Caco-2 (cell line): ENCODE data around the gene ARPC5L. TPM values are rescaled to one million over a fixed set of nuclear protein-coding genes. Genes with fewer than 3 reads are reported as not detected.

ENCODE experiments used
- BruUV-seq: library from RNA; stranded (reverse); fragments of 400-500 nt; replicated peaks from 2 replicates; lab custom pipeline; 2021; lab: Mats Ljungman, UMichigan
- CTCF ChIA-PET: fragments of 300-600 bp; sonication (Branson Sonifier 250); formaldehyde crosslinking; loops from one replicate; lab custom pipeline; 2022; ENCODE audit warnings: antibody characterized with exemption; lab: Charles Lee
- POLR2A ChIA-PET: fragments of 300-600 bp; sonication (Branson Sonifier 250); formaldehyde crosslinking; loops from one replicate; lab custom pipeline; 2022; ENCODE audit warnings: antibody characterized with exemption; lab: Charles Lee
- DNase-seq, 2 experiments: peaks; one replicate each; pipeline versions ENCODE4 v3.0.0 to v3.0.0-alpha.2; 2020 to 2022
- H3K27me3 ChIP-seq: replicated peaks from 2 replicates; pipeline ENCODE4 v1.6.0; 2011; ENCODE audit warnings: low read length; ENCODE audit not compliant: control insufficient read depth, insufficient read depth
- H3K36me3 ChIP-seq: 2 replicates; pipeline ENCODE4 v1.5.1; 2011; ENCODE audit warnings: low read length; ENCODE audit not compliant: control insufficient read depth, insufficient read depth
- H3K4me1 ChIP-seq: fragments of 250-450 bp; sonication (Bioruptor Pico); 2 replicates; pipeline ENCODE4 v1.5.1; 2020; ENCODE audit warnings: mild to moderate bottlenecking
- H3K4me3 ChIP-seq: 2 replicates; pipeline ENCODE4 v1.5.1; 2011; ENCODE audit warnings: low read depth, mild to moderate bottlenecking, control low read depth, low read length
- H3K9me3 ChIP-seq: fragments of 250-450 bp; sonication (Bioruptor Pico); 2 replicates; pipeline ENCODE4 v1.5.1; 2020; ENCODE audit warnings: mild to moderate bottlenecking, moderate library complexity
- H3K27ac Mint-ChIP-seq: one replicate; pipeline ENCODE4 v1.8.0; 2022; ENCODE audit warnings: mixed read lengths; ENCODE audit not compliant: unreplicated experiment
- H3K27me3 Mint-ChIP-seq: one replicate; pipeline ENCODE4 v1.8.0; 2022; ENCODE audit warnings: mixed read lengths; ENCODE audit not compliant: insufficient read depth, unreplicated experiment
- H3K36me3 Mint-ChIP-seq: one replicate; pipeline ENCODE4 v1.8.0; 2022; ENCODE audit warnings: mild to moderate bottlenecking, mixed read lengths; ENCODE audit not compliant: insufficient read depth, unreplicated experiment
- H3K4me1 Mint-ChIP-seq: one replicate; pipeline ENCODE4 v1.8.0; 2022; ENCODE audit warnings: low read depth, mixed read lengths; ENCODE audit not compliant: unreplicated experiment
- H3K4me3 Mint-ChIP-seq: one replicate; pipeline ENCODE4 v1.8.0; 2022; ENCODE audit warnings: mild to moderate bottlenecking, moderate library complexity, mixed read lengths; ENCODE audit not compliant: unreplicated experiment
- H3K9me3 Mint-ChIP-seq: one replicate; pipeline ENCODE4 v1.8.0; 2022; ENCODE audit warnings: mixed read lengths; ENCODE audit not compliant: unreplicated experiment
- CTCF ChIP-seq, 2 experiments: fragments of 200-600 bp in 1 of 2; IDR thresholded peaks; 1 replicate in 1 of 2; 2 replicates in 1 of 2; pipeline versions ENCODE4 v1.5.1 to v1.8.0; 2011 to 2022; ENCODE audit warnings: antibody characterized with exemption in 1 of 2, control low read depth in 1 of 2, inconsistent platforms in 1 of 2, low read depth in 1 of 2, low read length in 1 of 2, mild to moderate bottlenecking in 1 of 2, moderate library complexity in 1 of 2; ENCODE audit not compliant: insufficient read depth in 1 of 2, severe bottlenecking in 1 of 2, unreplicated experiment in 1 of 2
- intact Hi-C: fragments of 100-400 bp; cut with micrococcal nuclease; formaldehyde crosslinking; loops from one replicate; pipeline ENCODE4 v1.10.0; 2022; ENCODE audit not compliant: unreplicated experiment
- total RNA-seq: library from RNA; stranded (reverse); gene quantifications from 2 replicates; pipeline ENCODE4 v1.2.3, GENCODE V29; 2022

ARPC5L gene
- total RNA-seq, 1 experiment from 2014 or later = 60.1 TPM

- Histone ChIP-seq H3K36me3 (peaks cover 4% of the 10 kb centered on the region), H3K4me3 (peak overlapping the region; percentile 99), H3K27me3 (no peaks in the 10 kb centered on the region), H3K4me1 (peaks cover 10% of the 10 kb centered on the region), H3K9me3 (no peaks in the 10 kb centered on the region)
- peaks cover 28% of the 10 kb centered on the region for H3K4me1 Mint-ChIP-seq
- H3K9me3 Mint-ChIP-seq = no peaks in the 10 kb centered on the region
- H3K36me3 Mint-ChIP-seq = peaks cover 61% of the 10 kb centered on the region
- intact Hi-C loops = loop anchor here (2.0 to 10.0 kb wide), 2 partner anchors 71 to 375 kb away; partner anchors contain the start of genes GOLGA1 and HSPA5
- H3K27me3 Mint-ChIP-seq = no peaks in the 10 kb centered on the region
- CTCF ChIA-PET = interaction anchor here (0.6 kb wide), 1 partner anchor 273 kb away, joined by 3 read pairs; the partner anchor contains the start of gene SCAI
- no peak for DNase-seq
- POLR2A ChIA-PET = interaction anchor here (1.2 kb wide), 1 partner anchor 9 kb away, joined by 4 read pairs; no protein-coding TSS in a partner anchor
- no peak for TF ChIP-seq CTCF (IDR thresholded peaks at IDR 0.05; ENCODE audit: insufficient read depth in 1 of 2, low read depth in 1 of 2, low read length in 1 of 2, severe bottlenecking in 1 of 2, unreplicated experiment in 1 of 2)
- BruUV-seq = TSS peak; percentile 62
- H3K4me3 Mint-ChIP-seq = peak overlapping the region; percentile 75
- H3K27ac Mint-ChIP-seq = peak overlapping the region; percentile 77
These were observed 8.1 kb downstream of the ARPC5L start for GRCh38 chr9:124869986-124870560.

DNA sequence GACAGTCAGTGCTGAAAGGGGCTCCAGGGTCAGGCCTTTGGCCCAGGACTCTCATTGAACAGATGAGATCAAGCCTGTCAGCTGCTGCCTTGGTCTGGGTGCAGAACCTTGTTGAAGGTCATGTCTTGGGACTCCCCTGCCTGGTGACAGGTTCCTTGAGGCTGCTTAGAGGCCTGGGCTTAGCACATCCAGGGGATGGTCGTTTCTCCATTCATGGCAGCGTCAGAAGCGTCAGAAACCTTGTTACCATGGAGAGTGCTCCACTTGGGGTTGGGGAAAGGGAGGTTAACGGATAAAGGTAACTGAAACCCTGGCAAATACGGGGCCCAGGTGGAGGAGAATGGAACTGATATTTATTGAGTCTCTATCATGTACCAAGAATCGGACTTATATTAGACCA, 8.8 kb downstream of the ARPC5L start:
- Histone ChIP-seq H3K4me3 (peak overlapping the region; percentile 99), H3K27me3 (no peaks in the 10 kb centered on the region), H3K36me3 (peaks cover 7% of the 10 kb centered on the region), H3K4me1 (peaks cover 10% of the 10 kb centered on the region), H3K9me3 (no peaks in the 10 kb centered on the region)
- CTCF ChIA-PET = no interaction called here
- no peaks in the 10 kb centered on the region for H3K9me3 Mint-ChIP-seq
- H3K27me3 Mint-ChIP-seq = no peaks in the 10 kb centered on the region
- H3K4me1 Mint-ChIP-seq = peaks cover 28% of the 10 kb centered on the region
- no peak for TF ChIP-seq CTCF (IDR thresholded peaks at IDR 0.05; ENCODE audit: insufficient read depth in 1 of 2, low read depth in 1 of 2, low read length in 1 of 2, severe bottlenecking in 1 of 2, unreplicated experiment in 1 of 2)
- intact Hi-C loops = no loop called here
- H3K36me3 Mint-ChIP-seq = peaks cover 63% of the 10 kb centered on the region
- BruUV-seq = no TSS peak
- DNase-seq = no peak
- peak overlapping the region; percentile 75 for H3K4me3 Mint-ChIP-seq
- peak overlapping the region; percentile 77 for H3K27ac Mint-ChIP-seq
- POLR2A ChIA-PET = no interaction called here

GRCh38 chr9:124871156-124871561, 9.2 kb downstream of the ARPC5L start:
- peaks cover 28% of the 10 kb centered on the region for H3K4me1 Mint-ChIP-seq
- no TSS peak for BruUV-seq
- DNase-seq = no peak
- H3K4me3 ChIP-seq = no peak overlapping the region
- H3K4me1 ChIP-seq = peaks cover 10% of the 10 kb centered on the region
- no peaks in the 10 kb centered on the region for H3K9me3 ChIP-seq
- H3K36me3 Mint-ChIP-seq = peaks cover 67% of the 10 kb centered on the region
- ChIA-PET CTCF (no interaction called here), POLR2A (interaction anchor here (0.5 kb wide), 1 partner anchor 30 kb away, joined by 3 read pairs; no protein-coding TSS in a partner anchor)
- no peak for TF ChIP-seq CTCF (IDR thresholded peaks at IDR 0.05; ENCODE audit: insufficient read depth in 1 of 2, low read depth in 1 of 2, low read length in 1 of 2, severe bottlenecking in 1 of 2, unreplicated experiment in 1 of 2)
- intact Hi-C loops = no loop called here
- peak overlapping the region; percentile 75 for H3K4me3 Mint-ChIP-seq
- peak overlapping the region; percentile 77 for H3K27ac Mint-ChIP-seq
- no peaks in the 10 kb centered on the region for H3K9me3 Mint-ChIP-seq
- no peaks in the 10 kb centered on the region for H3K27me3 Mint-ChIP-seq
- peaks cover 7% of the 10 kb centered on the region for H3K36me3 ChIP-seq
- no peaks in the 10 kb centered on the region for H3K27me3 ChIP-seq
